ENCODE measurements around the gene DIDO1.
"Not testable (repeated sequence)": the region's sequence is repeated elsewhere in the genome, so short reads cannot be mapped to it uniquely, and the experiment has no call there.

The DIDO1 gene

DNA sequence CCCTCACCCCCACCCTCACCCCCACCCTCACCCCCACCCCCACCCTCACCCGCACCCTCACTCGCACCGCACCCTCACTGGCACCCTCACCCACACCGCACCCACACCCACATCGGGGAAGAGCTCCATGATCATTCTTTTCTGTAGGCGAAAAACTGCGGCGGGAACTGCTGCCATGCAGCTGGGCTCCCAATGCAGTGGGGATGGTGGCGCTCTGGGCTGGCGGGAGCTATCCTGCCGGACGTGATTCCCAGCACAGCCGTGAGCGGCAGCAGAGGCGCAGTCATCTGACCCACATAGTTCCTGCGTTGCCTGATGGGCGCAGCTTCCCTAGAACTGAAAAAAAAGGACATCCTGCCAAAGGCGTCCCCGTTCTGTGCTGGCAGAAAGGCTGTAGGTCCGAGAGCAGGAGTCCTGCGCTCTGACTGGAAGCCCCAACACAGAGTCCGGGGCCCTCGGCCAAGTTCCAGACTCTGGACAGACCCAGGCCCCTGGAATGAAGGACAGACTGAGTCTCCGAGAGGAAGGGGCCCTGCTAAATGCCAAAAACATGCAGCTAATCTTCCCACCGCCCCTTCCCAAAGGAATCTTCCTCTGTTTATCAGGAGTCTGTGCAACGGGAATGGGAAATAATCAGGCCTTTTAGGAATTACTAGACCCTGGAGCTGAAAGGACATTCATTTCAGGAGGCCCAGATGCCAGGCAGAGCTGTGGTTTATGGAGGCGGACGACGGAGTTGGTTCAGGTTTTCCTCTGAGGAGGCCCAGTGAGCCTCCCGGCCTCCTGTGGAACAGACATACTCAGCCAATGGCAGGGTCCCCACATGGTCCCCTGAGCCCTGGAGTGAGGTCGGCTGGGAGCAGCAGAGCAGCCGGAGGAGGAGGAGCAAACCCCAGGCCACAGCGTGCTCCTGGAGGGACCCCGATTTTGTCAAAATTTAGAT is 50.6 kb downstream of the DIDO1 start:
- DNase-seq = no peak

DNA sequence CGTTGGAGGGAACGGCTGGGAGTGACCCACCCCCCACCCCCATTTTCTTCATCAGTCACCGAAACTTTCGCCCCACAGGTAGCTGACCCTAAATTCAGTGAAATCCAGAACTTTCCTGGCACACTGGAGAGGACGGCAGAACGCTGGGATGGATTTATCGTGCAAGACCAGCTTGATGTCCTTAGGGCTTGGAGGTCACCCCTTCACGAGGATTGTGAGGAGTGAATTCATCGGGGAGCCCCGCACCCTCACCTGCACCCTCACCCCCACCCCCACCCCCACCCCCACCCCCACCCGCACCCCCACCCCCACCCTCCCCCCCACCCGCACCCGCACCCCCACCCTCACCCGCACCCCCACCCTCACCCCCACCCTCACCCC is 51.4 kb downstream of the DIDO1 start:
- no peak for DNase-seq

DNA sequence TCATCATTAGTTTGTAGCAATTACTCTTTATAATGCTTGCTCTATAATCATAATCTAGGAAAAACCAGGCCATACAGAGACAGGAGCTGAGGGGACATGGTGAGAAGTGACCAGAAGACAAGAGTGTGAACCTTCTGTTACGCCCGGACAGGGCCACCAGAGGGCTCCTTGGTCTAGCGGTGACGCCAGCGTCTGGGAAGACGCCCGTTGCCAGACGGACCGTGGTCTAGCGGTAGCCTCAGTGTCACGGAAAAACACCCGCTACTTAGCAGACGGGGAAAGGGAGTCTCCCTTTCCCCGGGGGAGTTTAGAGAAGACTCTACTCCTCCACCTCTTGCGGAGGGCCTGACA is 52.6 kb downstream of the DIDO1 start:
- DNase-seq = not testable (repeated sequence)

DNA sequence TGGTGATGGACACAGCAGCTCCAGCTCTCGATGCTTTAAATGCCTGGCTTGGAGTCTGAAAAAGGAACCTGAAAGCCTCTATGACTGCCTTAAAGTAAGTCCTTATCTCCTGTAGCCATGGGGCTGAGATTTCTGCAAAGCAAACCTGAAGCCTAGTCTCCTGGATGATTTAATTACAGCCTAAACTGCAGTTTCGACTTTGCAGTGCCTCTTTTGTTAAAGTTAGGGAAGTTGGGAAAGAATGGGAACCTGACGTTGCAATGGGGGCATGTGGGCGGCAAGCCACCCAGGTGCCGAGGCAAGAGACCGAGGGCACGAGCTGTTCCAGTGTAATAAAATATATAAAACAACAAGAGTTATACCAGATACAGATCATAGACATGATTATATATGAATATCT is 53.0 kb downstream of the DIDO1 start:
- no peak for DNase-seq

DNA sequence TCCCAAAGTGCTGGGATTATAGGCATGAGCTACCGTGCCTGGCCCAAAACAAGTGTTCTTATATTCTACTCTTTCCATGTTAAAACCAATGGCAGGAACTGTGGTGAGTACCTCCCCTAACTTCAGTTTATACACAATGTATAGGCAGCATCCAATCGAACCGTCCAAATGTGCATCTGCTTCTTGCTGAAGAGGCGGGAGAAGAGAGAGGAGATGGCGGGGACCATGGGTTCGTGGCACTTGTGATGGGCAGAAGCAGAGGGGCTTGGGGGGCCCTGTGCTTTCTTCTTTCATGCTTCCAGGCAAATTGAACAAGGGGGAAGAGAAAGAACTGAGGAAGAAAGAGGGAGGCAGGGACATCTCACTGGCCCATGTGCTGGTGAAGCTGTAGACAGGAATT is 53.4 kb downstream of the DIDO1 start:
- DNase-seq = no peak

DNA sequence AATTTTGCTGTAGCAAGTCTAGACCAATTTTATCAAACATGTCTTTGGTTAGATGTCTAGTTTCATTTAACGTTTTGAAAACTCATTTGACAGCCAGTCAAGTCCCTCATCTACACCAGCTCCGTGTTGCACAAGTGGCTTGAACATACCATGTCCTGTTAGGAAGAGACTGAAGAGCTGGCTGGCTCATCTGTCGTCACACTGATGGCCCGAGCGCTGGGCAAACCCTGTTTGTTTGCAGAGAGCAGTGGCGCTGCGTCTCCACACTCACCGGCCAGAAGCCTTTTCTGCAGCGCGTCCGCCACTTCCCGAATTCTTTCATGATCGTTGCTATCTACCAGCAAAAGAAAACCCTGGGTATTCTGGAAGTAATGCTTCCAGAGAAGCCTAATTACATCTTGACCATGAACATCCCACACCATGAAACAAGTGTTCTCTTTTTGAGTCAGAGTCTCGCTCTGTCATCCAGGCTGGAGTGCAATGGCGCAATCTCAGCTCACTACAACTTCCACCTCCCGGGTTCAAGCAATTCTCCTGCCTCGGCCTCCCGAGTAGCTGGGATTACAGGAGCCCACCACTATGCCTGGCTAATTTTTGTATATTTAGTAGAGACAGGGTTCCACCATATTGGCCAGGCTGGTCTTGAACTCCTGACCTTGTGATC is 54.0 kb downstream of the DIDO1 start:
- DNase-seq = no peak

DNA sequence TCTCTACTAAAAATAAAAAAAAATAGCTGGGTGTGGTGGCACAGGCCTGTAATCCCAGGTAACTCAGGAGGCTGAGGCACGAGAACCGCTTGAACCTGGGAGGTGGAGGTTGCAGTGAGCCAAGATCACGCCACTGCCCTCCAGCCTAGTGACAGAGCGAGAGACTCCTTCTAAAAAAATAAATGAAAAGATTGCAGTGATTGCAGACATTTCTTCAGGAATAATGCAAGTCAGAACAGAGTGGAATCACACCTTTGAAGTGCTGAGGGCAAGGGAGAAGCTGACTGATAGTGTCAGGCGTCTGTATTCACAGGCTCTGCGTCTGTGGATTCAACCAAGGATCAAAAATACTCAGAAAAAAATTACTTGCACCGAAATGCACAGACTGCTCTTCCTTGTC is 62.1 kb downstream of the DIDO1 start:
- DNase-seq = no peak

DNA sequence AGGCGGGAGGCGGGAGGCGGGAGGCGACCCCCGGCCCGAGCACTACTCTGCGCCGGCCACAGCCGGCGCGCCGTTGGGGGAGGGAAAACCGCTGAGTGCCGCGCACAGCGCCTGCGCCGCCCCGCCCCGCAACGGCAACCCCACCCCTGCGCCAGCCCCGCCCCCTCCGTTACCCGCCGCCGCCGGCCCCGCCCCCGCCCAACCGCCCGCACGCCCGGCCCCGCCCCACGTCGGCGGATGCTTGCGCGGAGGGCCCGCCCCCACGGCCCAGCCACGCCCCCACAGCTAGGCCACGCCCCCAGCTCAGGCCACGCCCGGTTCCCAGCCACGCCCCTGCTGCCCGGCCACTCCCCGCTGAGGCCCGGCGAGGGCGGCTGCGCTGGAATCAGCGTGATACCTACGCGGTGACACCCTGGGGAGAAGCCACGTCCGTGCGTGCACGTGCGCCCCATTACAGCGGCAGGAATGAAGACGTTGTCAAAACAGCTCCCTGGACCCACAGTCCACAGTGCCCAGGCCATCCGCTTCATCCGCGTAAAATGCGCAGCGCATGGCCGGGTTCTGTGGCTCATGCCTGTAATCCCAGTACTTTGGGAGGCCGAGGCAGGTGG is 64.5 kb downstream of the DIDO1 start, which contains the start of gene TCFL5:
TSS of gene TCFL5 (minus strand) at position 97 of the 611 bp plus-strand sequence. CDS start 152 bp downstream, outside the sequence.
- DNase-seq = peak; percentile 72

DNA sequence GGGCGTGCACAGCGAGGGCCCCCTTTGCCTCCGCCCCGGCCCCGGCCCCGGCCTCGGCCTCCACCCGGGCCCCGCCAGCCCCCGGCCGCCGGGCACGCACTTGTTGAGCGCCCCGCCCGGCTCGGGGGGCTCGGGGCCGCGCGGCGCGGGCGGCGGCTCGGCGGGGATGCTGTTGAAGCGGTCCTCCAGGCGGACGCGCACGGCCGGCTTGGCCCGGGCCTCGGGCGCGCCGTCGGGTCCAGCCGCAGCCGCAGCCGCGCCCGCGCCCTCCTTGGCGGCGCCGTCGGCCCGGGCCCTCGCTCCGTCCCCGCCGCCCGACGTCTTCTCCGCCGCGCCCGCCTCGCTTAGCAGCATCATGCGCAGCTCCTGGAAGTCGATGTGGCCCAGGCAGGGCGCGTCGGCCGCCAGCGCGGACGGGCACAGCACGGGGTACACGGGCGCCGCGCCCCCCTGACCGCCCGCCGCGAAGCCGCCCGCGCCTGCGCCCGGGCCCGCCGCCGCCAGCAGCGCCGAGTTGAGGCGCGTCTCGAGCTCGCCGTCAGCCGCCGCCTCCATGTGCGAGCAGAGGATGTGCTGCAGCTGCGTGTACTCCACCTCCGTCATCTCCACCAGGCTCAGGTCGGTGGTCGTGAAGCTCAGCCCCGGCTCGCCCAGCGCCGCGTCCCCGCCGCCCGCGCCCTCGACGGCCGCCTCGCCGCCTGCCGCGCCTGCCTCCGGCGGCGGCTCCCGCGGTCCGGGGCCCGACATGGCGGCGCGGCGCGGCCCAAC is 65.2 kb downstream of the DIDO1 start:
- no peak for DNase-seq

DNA sequence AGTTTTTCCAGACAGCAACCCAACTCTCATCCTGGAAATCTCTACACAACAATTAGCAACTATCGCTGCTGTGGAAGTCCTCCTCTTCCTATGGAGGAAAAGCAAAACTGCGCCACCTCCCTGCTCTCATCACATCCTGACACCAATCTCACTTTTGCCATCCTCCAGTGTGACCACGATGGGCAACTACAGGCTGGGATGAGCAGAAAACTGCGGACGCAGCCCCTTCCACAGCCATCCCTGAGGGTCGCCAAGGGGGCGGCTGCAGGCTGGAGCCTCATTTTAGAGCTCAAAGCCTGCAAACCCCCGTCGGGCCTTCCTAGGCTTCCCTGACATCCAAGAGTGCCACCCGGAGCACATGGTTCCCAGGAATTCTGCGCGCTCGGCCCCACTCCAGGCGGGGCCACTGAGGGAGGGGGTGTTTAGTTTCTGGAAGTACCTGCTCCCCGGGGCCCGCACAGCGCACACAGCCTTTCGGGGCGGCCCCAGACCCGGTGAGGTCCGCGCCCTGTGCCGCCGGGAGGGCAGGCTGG is 65.8 kb downstream of the DIDO1 start:
- DNase-seq = no peak

DNA sequence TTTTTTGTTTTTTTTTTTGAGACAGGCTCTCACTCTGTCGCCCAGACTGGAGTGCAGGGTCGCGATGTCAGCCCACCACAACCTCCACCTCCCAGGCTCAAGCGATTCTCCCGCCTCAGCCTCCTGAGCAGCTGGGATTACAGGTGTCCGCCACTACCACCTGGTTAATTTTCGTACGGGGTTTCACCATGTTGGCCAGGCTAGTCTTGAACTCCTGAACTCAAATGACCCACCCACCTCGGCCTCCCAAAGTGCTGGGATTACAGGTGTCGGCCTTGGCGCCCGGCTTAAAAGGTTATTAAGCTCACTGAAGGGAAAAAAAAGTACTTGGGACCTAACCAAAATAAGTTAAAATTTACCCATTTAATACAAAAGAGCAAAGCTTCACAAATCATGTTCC is 66.6 kb downstream of the DIDO1 start:
- no peak for DNase-seq

DNA sequence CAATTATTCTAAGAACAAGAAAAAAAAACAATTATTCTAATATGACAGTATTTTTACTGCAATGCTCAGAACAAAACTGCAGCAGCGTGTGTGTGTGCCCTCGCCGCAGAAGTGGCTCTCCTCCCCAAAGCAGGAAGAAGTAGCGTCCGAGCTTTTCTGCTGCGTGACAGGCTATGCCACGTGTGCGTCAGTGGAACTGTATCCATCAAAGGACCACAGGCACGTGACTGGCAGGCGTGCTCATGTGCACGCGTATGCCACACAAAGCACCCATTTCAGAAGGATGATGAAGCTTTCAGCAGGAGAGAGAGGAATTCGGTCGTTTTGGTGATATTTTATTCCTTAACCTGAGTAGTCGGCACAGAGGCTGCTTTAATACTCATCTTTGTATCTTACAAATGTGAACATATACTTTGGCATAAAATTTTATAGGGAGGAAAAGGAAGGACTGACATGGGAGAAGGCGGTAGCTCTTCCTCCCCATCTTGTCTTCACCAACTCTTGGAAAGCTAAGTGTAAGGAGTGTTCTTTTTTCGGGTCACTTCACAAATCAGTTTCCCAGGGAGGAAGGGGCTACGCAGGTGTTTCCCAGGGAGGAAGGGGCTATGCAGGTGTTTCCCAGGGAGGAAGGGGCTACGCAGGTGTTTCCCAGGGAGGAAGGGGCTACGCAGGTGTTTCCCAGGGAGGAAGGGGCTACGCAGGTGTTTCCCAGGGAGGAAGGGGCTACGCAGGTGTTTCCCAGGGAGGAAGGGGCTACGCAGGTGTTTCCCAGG is 68.1 kb downstream of the DIDO1 start:
- DNase-seq = no peak

DNA sequence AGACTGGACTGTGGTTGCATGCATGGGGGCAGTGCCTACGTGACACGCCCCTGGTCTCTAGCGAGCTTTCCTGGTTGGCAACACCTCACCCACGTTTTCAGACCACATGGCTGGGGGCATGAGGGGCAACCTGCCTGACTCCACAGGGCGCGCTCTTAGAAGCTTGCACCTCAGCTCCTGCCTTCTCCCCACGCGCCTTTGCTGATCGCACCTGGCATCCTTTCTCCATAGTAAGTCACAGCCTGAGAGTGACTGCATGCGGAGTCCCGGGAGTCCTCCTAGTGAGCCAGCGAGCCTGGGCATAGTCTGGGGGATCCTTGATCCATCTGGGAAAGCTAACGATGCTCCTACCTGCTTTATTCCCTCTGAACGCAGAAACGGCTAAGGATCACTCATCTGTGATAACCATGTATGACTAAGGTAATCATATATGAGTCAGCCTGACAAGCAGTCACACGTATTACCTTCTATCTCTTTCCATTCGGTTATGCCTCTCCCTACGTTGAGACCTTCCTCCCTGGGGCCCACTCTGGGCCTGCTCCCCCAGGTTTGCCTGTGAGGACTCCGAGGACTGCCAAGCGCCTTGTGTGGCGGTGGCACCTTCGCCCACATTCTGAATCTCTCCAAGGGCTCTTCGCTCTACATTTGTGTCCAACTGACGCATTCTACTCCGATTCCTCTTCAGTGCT is 69.2 kb downstream of the DIDO1 start:
- no peak for DNase-seq

DNA sequence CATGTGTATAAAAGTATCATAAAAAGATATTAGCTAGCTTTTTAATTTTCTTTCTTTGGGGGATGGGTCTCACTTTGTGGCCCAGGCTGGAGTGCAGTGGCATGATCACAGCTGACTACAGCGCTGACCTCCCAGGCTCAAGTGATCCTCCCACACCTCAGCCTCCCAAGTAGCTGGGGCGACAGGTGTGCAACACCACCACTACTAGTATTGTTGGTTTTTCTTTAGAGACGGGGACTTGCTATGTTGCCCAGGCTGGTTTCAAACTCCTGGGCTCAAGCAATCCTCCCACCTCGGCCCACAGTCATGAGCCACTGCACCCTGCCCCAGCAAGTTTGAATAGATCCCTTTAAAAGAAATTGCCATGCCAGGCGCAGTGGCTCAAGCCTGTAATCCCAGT is 71.2 kb downstream of the DIDO1 start:
- DNase-seq = no peak

DNA sequence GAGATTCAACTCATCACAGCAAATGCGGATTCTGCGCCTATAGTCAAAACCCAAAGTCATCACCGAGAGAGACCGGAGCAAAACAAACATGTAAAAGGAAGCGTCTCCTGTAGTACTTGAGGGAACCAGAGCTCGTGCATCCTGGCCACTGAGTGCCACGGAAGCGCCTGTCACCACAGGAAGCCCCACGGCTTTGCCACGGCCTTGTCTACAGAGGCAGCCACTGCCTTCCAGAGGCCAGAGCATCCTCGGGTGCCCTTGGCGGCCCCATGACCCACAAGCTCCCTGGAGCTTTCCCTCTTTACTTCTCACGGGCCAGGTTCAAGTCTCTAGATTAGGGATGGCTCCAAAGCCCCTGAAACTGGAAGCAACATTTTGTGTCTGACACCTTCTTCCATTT is 72.2 kb downstream of the DIDO1 start:
- no peak for DNase-seq

DNA sequence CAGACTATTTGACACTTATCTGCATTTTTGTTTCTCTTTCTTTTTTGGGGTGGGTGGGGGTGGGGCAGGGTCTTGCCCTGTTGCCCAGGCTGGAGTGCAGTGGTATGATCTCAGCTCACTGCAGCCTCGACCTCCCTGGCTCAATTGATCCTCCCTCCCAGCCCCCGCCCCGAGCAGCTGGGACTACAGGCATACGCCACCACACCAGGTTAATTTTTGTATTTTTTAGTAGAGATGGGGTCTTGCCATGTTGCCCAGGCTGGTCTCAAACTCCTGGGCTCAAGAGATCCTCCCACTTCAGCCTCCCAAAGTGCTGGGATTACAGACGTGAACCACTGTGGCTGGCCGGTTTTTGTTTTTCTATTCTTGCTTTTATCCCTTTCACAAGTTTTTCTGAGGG is 73.0 kb downstream of the DIDO1 start:
- not testable (repeated sequence) for DNase-seq

DNA sequence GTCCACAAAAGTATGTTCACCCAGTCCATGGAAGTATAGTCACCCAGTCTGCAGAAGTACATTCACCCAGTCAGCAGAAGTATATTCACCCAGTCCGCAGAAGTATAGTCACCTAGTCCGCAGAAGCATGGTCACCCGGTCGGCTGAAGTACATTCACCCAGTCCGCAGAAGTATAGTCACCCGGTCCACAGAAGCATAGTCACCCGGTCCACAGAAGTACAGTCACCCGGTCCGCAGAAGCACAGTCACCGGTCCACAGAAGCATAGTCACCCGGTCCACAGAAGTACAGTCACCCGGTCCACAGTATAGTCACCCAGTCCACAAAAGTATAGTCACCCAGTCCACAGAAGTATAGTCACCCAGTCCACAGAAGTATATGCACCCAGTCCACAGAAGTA is 73.5 kb downstream of the DIDO1 start:
- DNase-seq = no peak

DNA sequence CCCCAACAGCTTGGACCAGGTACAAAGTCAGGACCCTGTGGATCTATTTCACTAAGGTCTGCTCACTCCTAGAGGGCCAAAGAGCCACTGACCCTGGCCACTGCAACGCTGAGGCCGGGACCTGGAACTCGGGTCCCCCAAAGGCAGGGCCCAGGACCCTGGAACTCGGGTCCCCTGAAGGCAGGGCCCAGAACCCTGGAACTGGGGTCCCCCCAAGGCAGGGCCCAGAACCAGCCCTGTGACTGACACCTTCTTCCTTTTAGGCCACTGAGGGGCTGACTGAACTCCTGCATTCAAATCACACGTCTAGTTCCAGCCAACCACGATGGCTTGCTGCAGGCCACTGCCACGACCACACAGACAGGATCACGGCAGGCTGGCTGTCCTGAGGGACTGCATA is 74.1 kb downstream of the DIDO1 start:
- no peak for DNase-seq

DNA sequence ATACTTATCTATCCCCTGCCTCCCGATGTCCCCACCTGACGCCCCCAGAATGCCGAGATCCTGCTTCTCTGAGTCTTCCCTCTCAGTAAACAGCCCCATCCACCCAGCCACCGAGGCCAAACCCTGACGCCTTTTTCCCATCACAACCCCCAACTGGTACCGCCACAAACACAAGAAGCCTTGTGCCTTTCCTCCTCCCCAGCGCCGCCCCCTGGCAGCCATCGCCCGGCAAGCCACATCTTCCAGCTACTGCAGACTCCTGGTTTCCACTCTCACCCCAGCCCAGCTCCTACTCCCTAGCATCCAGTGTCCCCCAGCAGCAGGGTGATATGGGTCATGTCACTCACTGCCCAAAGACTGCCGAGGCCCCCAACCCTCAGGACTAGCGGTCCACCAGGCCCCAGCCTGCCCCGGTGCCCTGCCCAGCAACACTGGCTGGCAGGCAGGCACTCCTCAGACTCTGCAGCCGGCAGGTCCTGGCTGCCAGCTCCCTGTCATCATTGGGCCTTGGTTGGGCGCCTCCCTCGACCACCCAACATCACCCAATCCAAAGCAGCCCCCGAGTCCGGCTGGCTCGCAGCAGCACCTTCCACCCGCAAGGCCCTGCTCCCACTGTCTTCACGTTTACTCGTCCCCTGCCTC is 75.9 kb downstream of the DIDO1 start:
- no peak for DNase-seq

DNA sequence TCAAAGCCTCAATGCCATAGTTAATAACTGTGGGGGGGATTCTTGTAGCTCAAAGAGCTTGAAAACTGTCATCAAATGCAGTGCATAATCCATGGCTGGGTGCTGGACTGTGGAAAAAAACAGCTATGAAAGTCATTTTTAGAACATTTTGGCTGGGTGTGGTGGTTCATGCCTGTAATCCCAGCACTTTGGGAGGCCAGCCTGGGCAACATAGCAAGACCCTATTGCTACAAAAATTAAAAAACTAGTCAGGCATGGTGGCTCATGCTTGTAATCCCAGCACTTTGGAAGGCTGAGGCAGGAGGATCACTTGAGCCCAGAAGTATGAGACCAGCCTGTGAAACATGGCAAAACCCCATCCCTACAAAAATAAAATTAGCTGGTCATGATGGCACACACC is 76.9 kb downstream of the DIDO1 start:
- no peak for DNase-seq

DNA sequence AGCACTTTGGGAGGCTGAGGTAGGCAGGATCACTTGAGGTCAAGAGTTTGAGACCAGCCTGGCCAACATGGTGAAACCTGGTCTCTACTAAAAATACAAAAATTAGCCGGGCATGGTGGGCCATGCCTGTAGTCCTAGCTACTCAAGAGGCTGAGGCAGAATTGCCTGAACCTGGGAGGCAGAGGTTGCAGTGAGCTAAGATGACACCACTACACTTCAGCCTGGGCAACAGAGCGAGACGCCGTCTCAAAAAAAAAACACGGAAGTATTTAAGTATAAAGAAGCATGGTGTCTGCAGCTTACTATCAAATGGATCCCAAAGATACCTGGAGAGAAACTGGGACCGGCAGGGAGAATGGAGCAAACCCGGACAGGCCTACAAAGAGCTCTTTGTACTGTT is 77.4 kb downstream of the DIDO1 start:
- not testable (repeated sequence) for DNase-seq
